Activated CD8-positive, alpha-beta T cell treated with anti-CD3 and anti-CD28 coated beads, Interleukin-2, amount 10 ng/mL, durations not matched to agents 7 days and 5 days (primary cell): ENCODE data around the gene OLFML2A. TPM values are rescaled to one million over a fixed set of nuclear protein-coding genes. Genes with fewer than 3 reads are reported as not detected.
"Not testable (repeated sequence)": the region's sequence is repeated elsewhere in the genome, so short reads cannot be mapped to it uniquely, and the experiment has no call there.

Experiments used
- ATAC-seq: fragments of 150-1000 bp; cut with Tn5 transposase; one replicate; pipeline ENCODE4 v1.10.0; 2021; ENCODE audit warnings: moderate library complexity
- CTCF ChIA-PET: fragments of 350-600 bp; sonication (Branson Sonifier 250); formaldehyde crosslinking; loops from one replicate; lab custom pipeline; 2021; ENCODE audit warnings: antibody characterized with exemption; lab: Charles Lee
- POLR2A ChIA-PET: fragments of 350-600 bp; sonication (Branson Sonifier 250); formaldehyde crosslinking; loops from one replicate; lab custom pipeline; 2021; ENCODE audit warnings: antibody characterized with exemption; lab: Charles Lee
- DNase-seq: peaks from one replicate; pipeline ENCODE4 v3.0.0-alpha.2; 2020
- H3K27ac Mint-ChIP-seq: one replicate; pipeline ENCODE4 v1.8.0; 2021; ENCODE audit warnings: mild to moderate bottlenecking, mixed read lengths
- H3K27me3 Mint-ChIP-seq: one replicate; pipeline ENCODE4 v1.8.0; 2021; ENCODE audit warnings: low read depth, mixed read lengths
- H3K36me3 Mint-ChIP-seq: one replicate; pipeline ENCODE4 v1.8.0; 2021; ENCODE audit warnings: low read depth, mixed read lengths
- H3K4me1 Mint-ChIP-seq: one replicate; pipeline ENCODE4 v1.8.0; 2021; ENCODE audit warnings: low read depth, mixed read lengths
- H3K4me3 Mint-ChIP-seq: one replicate; pipeline ENCODE4 v1.8.0; 2021; ENCODE audit warnings: mild to moderate bottlenecking, mixed read lengths
- H3K9me3 Mint-ChIP-seq: one replicate; pipeline ENCODE4 v1.8.0; 2022; ENCODE audit warnings: mixed read lengths; ENCODE audit not compliant: insufficient read depth
- total RNA-seq, 2 experiments: library from RNA; stranded (reverse); gene quantifications; one replicate each; pipeline ENCODE4 v1.2.3, GENCODE V29; 2021

The OLFML2A gene
- total RNA-seq, 2 experiments from 2014 or later: not detected

DNA sequence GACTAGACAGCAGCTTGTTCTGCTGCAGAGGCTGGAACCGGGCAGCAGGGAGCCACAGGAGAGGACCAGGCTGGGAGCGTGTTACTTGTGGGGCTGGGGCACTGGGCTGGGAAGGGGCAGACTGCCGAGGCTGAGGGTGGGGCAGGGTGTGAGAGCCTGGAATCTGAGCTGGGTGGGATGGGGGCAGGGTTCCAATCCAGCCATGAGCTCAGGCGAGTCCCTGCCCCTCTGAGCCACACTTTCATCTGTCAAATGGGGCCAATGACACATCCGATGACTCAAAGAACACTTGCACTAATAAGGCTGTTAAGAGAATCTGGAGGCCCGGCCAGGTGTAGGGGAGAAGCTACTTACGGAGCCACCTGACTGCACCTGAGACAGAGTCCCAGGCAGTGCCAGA, 57.7 kb downstream of the OLFML2A start:
- Mint-ChIP-seq H3K36me3 (no peaks in the 10 kb centered on the region), H3K27ac (no peak overlapping the region), H3K4me1 (no peaks in the 10 kb centered on the region), H3K27me3 (peaks cover 13% of the 10 kb centered on the region), H3K4me3 (no peak overlapping the region), H3K9me3 (no peaks in the 10 kb centered on the region)
- ChIA-PET POLR2A (no interaction called here), CTCF (interaction anchor here (0.7 to 0.8 kb wide), 2 partner anchors 18 to 19 kb away, joined by 3 read pairs; partner anchors contain the start of gene WDR38)
- DNase-seq (no peak), ATAC-seq (no peak)

DNA sequence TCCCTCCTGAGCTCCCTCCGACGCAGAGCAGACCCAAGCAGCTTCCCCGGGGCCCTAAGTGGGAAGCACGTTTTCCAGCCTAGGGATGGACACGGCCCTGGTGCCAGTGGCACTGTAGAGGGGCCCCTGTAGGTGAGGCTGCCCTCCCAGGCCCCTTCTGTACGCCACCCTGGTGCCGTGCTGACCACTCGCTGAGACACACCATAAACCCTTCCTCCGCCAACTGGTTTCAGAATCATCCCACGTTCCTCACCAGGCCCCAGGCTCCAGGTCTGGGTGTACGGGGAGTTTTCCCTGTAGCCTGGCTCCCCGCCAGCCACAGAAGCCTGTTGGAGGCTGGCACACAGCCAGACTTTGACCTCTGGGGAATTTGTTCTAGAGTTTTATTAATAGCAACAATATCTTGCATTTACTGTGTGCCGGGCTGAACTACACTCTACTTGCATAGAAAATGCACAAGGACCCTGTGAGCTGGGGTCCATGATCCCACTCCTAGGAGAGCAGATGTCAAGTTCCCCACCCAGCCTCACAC, 58.2 kb downstream of the OLFML2A start:
- no peaks in the 10 kb centered on the region for H3K36me3 Mint-ChIP-seq
- H3K4me3 Mint-ChIP-seq: no peak overlapping the region
- peaks cover 13% of the 10 kb centered on the region for H3K27me3 Mint-ChIP-seq
- H3K4me1 Mint-ChIP-seq: no peaks in the 10 kb centered on the region
- DNase-seq: no peak
- ATAC-seq: no peak
- no peaks in the 10 kb centered on the region for H3K9me3 Mint-ChIP-seq
- POLR2A ChIA-PET: no interaction called here
- CTCF ChIA-PET: interaction anchor here (0.7 to 0.8 kb wide), 2 partner anchors 17 to 18 kb away, joined by 3 read pairs; partner anchors contain the start of gene WDR38
- no peak overlapping the region for H3K27ac Mint-ChIP-seq

DNA sequence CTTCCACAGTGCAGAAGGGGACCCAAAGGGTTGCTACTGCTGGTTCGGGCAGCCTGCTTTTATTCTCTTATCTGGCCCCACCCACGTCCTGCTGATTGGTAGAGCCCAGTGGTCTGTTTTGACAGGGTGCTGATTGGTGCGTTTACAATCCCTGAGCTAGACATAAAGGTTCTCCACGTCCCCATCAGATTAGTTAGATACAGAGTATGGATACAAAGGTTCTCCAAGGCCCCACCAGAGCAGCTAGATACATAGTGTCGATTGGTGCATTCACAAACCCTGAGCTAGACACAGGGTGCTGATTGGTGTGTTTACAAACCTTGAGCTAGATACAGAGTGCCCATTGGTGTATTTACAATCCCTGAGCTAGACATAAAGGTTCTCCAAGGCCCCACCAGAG, 61.2 kb downstream of the OLFML2A start:
- H3K27me3 Mint-ChIP-seq: peaks cover 13% of the 10 kb centered on the region
- CTCF ChIA-PET: interaction anchor here (1.5 kb wide), 1 partner anchor 14 kb away, joined by 3 read pairs; no protein-coding TSS in a partner anchor
- ATAC-seq, H3K4me1 Mint-ChIP-seq, H3K9me3 Mint-ChIP-seq, H3K4me3 Mint-ChIP-seq, H3K36me3 Mint-ChIP-seq, DNase-seq, H3K27ac Mint-ChIP-seq: not testable (repeated sequence)
- POLR2A ChIA-PET: interaction anchor here (0.6 kb wide), 1 partner anchor 882 kb away, joined by 3 read pairs; no protein-coding TSS in a partner anchor

GRCh38 chr9:124838567-124839275, 61.8 kb downstream of the OLFML2A start:
- ATAC-seq, POLR2A ChIA-PET, H3K4me3 Mint-ChIP-seq, DNase-seq, H3K4me1 Mint-ChIP-seq, H3K36me3 Mint-ChIP-seq, H3K27ac Mint-ChIP-seq, H3K9me3 Mint-ChIP-seq: not testable (repeated sequence)
- peaks cover 13% of the 10 kb centered on the region for H3K27me3 Mint-ChIP-seq
- CTCF ChIA-PET: interaction anchor here (2.4 to 6.2 kb wide), 2 partner anchors 7 to 13 kb away, joined by 6 to 47 read pairs; partner anchors contain the start of gene WDR38

DNA sequence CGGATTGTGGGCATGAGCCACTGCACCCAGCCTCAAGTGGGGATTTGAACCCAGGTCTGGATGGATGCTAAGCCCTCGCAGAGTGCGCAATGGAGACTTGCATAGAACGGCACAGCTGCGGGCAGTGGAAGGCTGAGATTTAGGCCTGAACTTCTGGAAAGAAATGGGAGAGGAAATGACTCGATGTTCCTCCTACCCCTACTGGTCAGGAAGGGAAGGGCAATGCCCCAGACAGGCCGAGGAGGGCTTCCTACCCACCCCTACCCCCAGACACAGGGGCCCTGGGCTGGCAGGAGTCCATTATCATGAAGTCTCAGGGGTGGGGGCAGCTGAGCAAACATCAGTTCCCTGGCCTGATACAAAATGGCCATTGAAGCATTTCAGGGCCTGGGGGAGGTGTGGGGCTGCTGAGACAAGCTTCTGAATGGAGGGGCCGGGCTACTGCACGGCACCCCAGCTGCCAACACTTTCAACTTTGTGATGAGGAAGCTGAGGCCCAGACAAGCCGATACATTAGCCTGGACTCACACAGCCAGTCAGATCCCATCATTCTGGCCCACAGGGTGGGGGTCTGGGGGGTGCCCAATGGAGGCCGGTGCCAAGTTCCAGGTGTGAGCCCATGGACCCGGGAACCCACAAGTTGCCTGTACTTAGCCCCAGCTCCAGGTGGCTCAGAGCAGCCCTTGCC, 62.8 kb downstream of the OLFML2A start:
- POLR2A ChIA-PET: interaction anchor here (1.0 to 1.2 kb wide), 2 partner anchors 13 to 17 kb away, joined by 3 to 4 read pairs; no protein-coding TSS in a partner anchor
- peak; percentile 49 for ATAC-seq

DNA sequence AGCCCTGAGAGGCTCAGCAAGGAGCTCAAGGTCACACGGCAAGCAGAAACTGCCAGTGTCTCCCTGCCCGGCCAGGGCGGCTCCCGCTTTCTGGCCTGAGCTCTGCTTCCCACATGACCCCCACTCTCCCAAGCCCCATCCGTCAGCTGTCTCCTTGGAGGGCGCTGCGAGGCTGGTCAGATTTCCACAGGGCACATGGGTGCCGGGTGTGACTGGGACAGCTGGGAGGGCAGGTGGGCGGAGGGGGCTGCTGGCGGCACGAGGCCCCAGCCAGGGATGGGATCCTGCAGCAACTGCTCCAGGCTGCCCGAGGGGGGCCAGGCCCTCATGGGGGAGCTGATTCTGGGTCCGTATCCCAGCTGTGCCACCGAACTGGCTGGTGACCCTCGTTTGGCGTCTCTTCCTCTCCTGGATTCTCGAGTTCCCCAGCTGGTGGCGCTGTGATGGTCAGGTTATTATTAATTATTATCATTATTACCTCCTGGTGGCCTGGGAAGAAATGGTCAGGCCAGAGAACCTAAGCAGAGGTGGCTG, 63.4 kb downstream of the OLFML2A start:
- Mint-ChIP-seq H3K4me1 (no peaks in the 10 kb centered on the region), H3K4me3 (no peak overlapping the region), H3K27ac (no peak overlapping the region), H3K9me3 (no peaks in the 10 kb centered on the region), H3K27me3 (peaks cover 13% of the 10 kb centered on the region), H3K36me3 (no peaks in the 10 kb centered on the region)
- no peak for DNase-seq
- POLR2A ChIA-PET: interaction anchor here (1.0 to 1.2 kb wide), 2 partner anchors 12 to 16 kb away, joined by 3 to 4 read pairs; no protein-coding TSS in a partner anchor
- ATAC-seq: no peak
- CTCF ChIA-PET: interaction anchor here (0.6 to 6.2 kb wide), 12 partner anchors 9 to 394 kb away, joined by 3 to 47 read pairs (median 4); partner anchors contain the start of genes OLFML2A and WDR38

More for the DNA sequence above, 62.8 kb downstream of the OLFML2A start:
- CTCF ChIA-PET: interaction anchor here (0.6 to 6.2 kb wide), 12 partner anchors 8 to 394 kb away, joined by 3 to 47 read pairs (median 4); partner anchors contain the start of genes OLFML2A and WDR38
- H3K4me3 Mint-ChIP-seq: no peak overlapping the region
- no peaks in the 10 kb centered on the region for H3K36me3 Mint-ChIP-seq
- H3K9me3 Mint-ChIP-seq: no peaks in the 10 kb centered on the region
- peaks cover 13% of the 10 kb centered on the region for H3K27me3 Mint-ChIP-seq
- H3K27ac Mint-ChIP-seq: no peak overlapping the region
- H3K4me1 Mint-ChIP-seq: no peaks in the 10 kb centered on the region
- DNase-seq: no peak

DNA sequence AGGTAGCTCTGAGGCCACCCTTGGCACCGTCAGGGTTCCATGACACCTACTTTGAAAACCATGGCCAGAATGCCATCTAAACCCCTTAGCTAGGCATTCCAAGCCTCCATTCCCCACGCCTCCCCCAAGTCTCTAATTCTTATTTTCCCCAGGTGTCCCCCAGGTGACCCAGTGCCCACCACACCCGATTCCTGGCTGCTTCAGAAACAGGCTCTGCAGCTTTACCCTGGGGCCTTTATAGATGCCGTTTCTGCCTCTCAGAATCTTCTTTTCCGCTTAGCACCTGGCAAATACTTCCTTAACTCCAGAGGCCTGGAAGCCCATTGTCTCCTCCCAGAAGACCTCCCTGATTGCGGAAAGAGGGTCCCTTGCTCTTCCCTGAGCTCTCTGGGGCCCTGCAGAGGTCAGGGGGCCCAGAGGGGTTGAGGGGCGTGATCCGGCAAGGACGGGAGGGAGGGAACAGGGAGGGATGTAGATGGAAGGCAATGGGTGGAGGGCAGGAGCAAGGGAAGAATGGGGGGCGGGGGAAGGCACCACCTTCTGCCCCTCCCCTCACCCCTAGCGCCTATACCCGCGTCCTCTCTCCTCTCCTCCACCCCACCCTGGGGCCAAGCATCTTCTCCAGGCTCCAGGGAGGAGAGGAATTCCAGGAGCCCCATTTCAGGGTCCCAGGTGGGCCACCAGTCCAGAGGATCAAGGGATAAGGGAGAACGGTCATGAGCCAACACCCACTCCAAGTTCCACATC, 64.3 kb downstream of the OLFML2A start:
- no peaks in the 10 kb centered on the region for H3K36me3 Mint-ChIP-seq
- H3K27me3 Mint-ChIP-seq: peaks cover 13% of the 10 kb centered on the region
- no peaks in the 10 kb centered on the region for H3K9me3 Mint-ChIP-seq
- ATAC-seq (no peak), DNase-seq (no peak)
- H3K4me3 Mint-ChIP-seq: no peak overlapping the region
- CTCF ChIA-PET: interaction anchor here (1.3 to 6.2 kb wide), 7 partner anchors 10 to 98 kb away, joined by 3 to 47 read pairs (median 4); partner anchors contain the start of genes OLFML2A and WDR38
- no peak overlapping the region for H3K27ac Mint-ChIP-seq
- POLR2A ChIA-PET: interaction anchor here (1.2 kb wide), 1 partner anchor 11 kb away, joined by 4 read pairs; no protein-coding TSS in a partner anchor
- H3K4me1 Mint-ChIP-seq: no peaks in the 10 kb centered on the region

DNA sequence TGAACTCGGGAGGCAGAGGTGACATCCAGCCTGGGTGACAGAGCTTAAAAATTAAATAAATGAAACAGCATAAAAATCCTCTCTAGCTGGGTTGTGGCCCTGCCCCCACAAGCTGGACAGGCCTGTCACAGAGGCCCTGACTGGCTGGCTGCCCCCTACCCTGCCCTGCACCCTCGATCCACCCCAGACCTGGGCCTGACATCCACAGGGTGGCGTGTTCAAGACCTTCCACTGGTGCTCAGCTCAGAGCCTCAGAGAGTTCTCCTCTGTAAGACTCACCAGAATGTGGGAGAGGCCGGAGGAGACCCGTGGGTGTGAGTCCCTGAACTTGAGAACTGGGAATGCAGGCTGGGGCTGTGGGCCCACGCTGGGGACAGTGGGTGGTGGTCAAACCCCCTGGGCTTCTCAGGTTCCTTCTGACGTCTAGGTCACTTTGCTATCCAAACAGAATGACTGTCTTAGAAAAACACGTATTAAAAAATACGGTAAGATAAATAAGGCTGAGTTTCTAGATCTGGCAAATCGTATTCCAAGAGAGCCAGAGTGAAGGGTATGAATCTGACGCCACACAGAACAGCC, 66.6 kb downstream of the OLFML2A start:
- ChIA-PET POLR2A (no interaction called here), CTCF (interaction anchor here (6.2 kb wide), 1 partner anchor 9 kb away, joined by 47 read pairs; the partner anchor contains the start of gene WDR38)
- Mint-ChIP-seq H3K27me3 (no peaks in the 10 kb centered on the region), H3K4me1 (no peaks in the 10 kb centered on the region), H3K27ac (no peak overlapping the region), H3K36me3 (no peaks in the 10 kb centered on the region), H3K9me3 (no peaks in the 10 kb centered on the region), H3K4me3 (no peak overlapping the region)
- no peak for ATAC-seq
- DNase-seq: no peak

GRCh38 chr9:124844291-124844690, 67.4 kb downstream of the OLFML2A start:
- ATAC-seq: no peak
- CTCF ChIA-PET: interaction anchor here (1.0 to 6.2 kb wide), 2 partner anchors 8 to 72 kb away, joined by 3 to 47 read pairs; partner anchors contain the start of gene WDR38
- POLR2A ChIA-PET: no interaction called here

GRCh38 chr9:124846467-124846866, 69.5 kb downstream of the OLFML2A start:
- CTCF ChIA-PET: interaction anchor here (1.1 to 1.4 kb wide), 2 partner anchors 71 to 74 kb away, joined by 3 to 7 read pairs; no protein-coding TSS in a partner anchor
- H3K9me3 Mint-ChIP-seq, POLR2A ChIA-PET, ATAC-seq, H3K4me1 Mint-ChIP-seq, DNase-seq, H3K4me3 Mint-ChIP-seq, H3K36me3 Mint-ChIP-seq, H3K27me3 Mint-ChIP-seq, H3K27ac Mint-ChIP-seq: not testable (repeated sequence)

More at GRCh38 chr9:124844291-124844690, 67.4 kb downstream of the OLFML2A start:
- Mint-ChIP-seq H3K9me3 (no peaks in the 10 kb centered on the region), H3K27ac (no peak overlapping the region), H3K36me3 (no peaks in the 10 kb centered on the region), H3K27me3 (no peaks in the 10 kb centered on the region), H3K4me3 (no peak overlapping the region), H3K4me1 (no peaks in the 10 kb centered on the region)
- DNase-seq: no peak
